Lower lobe of right lung (tissue), 2 donors: ENCODE data around the gene TMED3. TPM values are rescaled to one million over a fixed set of nuclear protein-coding genes. Genes with fewer than 3 reads are reported as not detected.
A peak's percentile ranks its signal among the peaks of the same experiment; 100 is the strongest.

Experiments
- ATAC-seq, 2 donors: fragments of 200-7000 bp; cut with Tn5 transposase; one replicate each; pipeline ENCODE4 v1.9.1; 2020 to 2022; ENCODE audit warnings: mild to moderate bottlenecking in 2 of 2, moderate library complexity in 2 of 2
- DNase-seq: peaks from one replicate; pipeline ENCODE4 v3.0.0-alpha.2; 2020
- H3K27ac ChIP-seq: fragments of 200-600 bp; one replicate; pipeline ENCODE4 v1.8.0; 2022
- H3K27me3 ChIP-seq: fragments of 200-600 bp; one replicate; pipeline ENCODE4 v1.8.0; 2022; ENCODE audit warnings: low read depth
- H3K36me3 ChIP-seq: fragments of 200-600 bp; one replicate; pipeline ENCODE4 v1.8.0; 2022; ENCODE audit warnings: mild to moderate bottlenecking
- H3K4me1 ChIP-seq: fragments of 200-600 bp; one replicate; pipeline ENCODE4 v1.8.0; 2022
- H3K4me3 ChIP-seq: fragments of 200-600 bp; one replicate; pipeline ENCODE4 v1.8.0; 2022; ENCODE audit warnings: mild to moderate bottlenecking
- H3K9me3 ChIP-seq: fragments of 200-600 bp; one replicate; pipeline ENCODE4 v1.8.0; 2022
- intact Hi-C: fragments of 100-400 bp; cut with DNase I; formaldehyde crosslinking; loops from one replicate; pipeline ENCODE4 v1.11.0; 2022
- total RNA-seq: library from RNA; stranded (reverse); fragmentation: NEBNext Ultra II Directional; extraction: Animal tissue kit (Norgen Biotek cat#: 25700); gene quantifications from one replicate; pipeline ENCODE4 v1.2.1, GENCODE V29; 2021
- TF ChIP-seq, protein P1 (sequence below): fragments of 200-600 bp; IDR thresholded peaks from one replicate; pipeline ENCODE4 v1.8.0; 2022; ENCODE audit warnings: antibody characterized with exemption, mild to moderate bottlenecking
- donor health status: DM: no; HTN: yes; CAD: no; lungs with severe emphysema.

TMED3 gene
- total RNA-seq, 1 donor from 2014 or later = 45.2 TPM

DNA sequence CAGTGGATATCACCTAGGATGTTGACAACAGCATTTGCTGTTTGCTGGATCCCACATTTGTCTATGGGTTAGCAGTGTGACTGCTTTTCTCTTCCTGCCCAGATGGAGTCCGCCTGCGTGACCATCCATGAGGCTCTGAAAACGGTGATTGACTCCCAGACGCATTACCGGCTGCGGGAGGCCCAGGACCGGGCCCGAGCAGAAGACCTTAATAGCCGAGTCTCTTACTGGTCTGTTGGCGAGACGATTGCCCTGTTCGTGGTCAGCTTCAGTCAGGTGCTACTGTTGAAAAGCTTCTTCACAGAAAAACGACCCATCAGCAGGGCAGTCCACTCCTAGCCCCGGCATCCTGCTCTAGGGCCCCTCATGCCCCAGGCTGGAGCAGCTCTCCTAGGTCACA, 11.0 kb downstream of the TMED3 start:
- no peak overlapping the region for H3K4me3 ChIP-seq
- H3K4me1 ChIP-seq = no peaks in the 10 kb centered on the region
- DNase-seq (no peak), ATAC-seq (no peak)
- peaks cover 61% of the 10 kb centered on the region for H3K36me3 ChIP-seq
- intact Hi-C loops = no loop called here
- H3K9me3 ChIP-seq = no peaks in the 10 kb centered on the region
- no peaks in the 10 kb centered on the region for H3K27me3 ChIP-seq
- TF ChIP-seq, protein P1, sequence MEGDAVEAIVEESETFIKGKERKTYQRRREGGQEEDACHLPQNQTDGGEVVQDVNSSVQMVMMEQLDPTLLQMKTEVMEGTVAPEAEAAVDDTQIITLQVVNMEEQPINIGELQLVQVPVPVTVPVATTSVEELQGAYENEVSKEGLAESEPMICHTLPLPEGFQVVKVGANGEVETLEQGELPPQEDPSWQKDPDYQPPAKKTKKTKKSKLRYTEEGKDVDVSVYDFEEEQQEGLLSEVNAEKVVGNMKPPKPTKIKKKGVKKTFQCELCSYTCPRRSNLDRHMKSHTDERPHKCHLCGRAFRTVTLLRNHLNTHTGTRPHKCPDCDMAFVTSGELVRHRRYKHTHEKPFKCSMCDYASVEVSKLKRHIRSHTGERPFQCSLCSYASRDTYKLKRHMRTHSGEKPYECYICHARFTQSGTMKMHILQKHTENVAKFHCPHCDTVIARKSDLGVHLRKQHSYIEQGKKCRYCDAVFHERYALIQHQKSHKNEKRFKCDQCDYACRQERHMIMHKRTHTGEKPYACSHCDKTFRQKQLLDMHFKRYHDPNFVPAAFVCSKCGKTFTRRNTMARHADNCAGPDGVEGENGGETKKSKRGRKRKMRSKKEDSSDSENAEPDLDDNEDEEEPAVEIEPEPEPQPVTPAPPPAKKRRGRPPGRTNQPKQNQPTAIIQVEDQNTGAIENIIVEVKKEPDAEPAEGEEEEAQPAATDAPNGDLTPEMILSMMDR = no peak
- no peak overlapping the region for H3K27ac ChIP-seq

- H3K4me1 ChIP-seq = no peaks in the 10 kb centered on the region
- H3K27me3 ChIP-seq = no peaks in the 10 kb centered on the region
- no peak overlapping the region for H3K27ac ChIP-seq
- no peak for ATAC-seq
- H3K4me3 ChIP-seq = no peak overlapping the region
- H3K36me3 ChIP-seq = peaks cover 56% of the 10 kb centered on the region
- TF ChIP-seq, protein P1 = no peak
- DNase-seq = no peak
- intact Hi-C loops = no loop called here
- H3K9me3 ChIP-seq = no peaks in the 10 kb centered on the region
Measured at GRCh38 chr15:79322306-79322705, 11.4 kb downstream of the TMED3 start.

GRCh38 chr15:79322945-79323344, 12.0 kb downstream of the TMED3 start:
- DNase-seq (no peak), ATAC-seq (no peak)
- no peak overlapping the region for H3K27ac ChIP-seq
- H3K9me3 ChIP-seq = no peaks in the 10 kb centered on the region
- no peaks in the 10 kb centered on the region for H3K4me1 ChIP-seq
- intact Hi-C loops = no loop called here
- H3K27me3 ChIP-seq = no peaks in the 10 kb centered on the region
- no peak overlapping the region for H3K4me3 ChIP-seq
- H3K36me3 ChIP-seq = peaks cover 50% of the 10 kb centered on the region
- TF ChIP-seq, protein P1 = no peak

DNA sequence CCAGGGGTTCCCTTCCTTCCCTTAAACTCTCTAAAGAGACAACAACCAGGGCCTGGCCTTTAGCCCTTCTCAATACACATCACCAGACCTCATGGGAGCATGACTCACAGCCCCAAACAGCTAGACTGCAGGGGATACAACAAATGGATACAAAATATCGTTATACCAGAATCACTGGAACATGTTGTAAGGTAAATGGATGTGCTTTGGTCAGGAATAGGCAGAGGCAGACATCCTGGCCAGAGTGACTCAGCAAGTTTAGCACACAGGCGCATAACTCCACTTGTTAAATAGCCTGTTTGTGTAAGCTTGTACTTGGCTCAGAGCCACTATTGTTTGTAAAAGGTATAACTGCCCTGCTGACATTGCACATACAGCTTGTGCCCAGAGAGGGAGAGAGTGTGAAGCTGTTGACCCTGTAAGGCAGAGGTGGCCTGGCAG, 18.3 kb downstream of the TMED3 start:
- Histone ChIP-seq H3K27me3 (no peaks in the 10 kb centered on the region), H3K27ac (no peak overlapping the region), H3K9me3 (no peaks in the 10 kb centered on the region), H3K36me3 (no peaks in the 10 kb centered on the region), H3K4me1 (no peaks in the 10 kb centered on the region), H3K4me3 (no peak overlapping the region)
- intact Hi-C loops = no loop called here
- ATAC-seq = no peak
- DNase-seq = no peak
- TF ChIP-seq, protein P1 = no peak

DNA sequence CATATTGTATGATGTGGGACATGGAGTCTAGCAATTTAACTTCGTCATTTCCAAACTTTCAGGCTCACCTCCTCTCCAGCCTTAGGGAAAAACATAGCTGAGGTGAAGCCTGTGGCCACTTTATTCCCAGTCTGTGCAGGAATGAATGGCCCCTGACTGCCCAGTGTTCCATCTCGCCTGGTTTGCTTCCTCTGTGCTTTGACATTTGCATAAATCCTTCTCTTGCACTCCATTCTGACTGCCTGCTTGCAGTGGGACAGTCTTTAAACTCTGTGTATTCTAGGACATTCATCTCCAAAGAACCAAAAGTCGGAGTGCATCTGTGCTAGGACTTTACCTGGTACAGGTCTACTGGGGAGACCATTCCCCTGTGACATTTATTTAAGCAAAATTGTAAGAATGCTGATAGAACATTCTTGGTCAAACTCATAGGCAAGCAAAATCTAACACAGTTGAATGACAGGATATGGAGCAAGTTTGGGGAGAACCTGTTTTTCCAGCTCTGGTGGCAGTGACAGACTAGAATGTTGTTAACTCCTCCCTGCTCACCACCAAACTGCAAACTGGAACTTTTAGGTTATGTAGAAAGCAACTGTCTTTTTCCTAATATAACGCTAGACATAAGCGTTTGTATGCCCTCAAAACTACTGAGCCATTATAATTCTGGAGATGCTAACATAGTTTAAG, 22.1 kb downstream of the TMED3 start:
- TF ChIP-seq, protein P1 = no peak
- no peaks in the 10 kb centered on the region for H3K9me3 ChIP-seq
- no peaks in the 10 kb centered on the region for H3K36me3 ChIP-seq
- intact Hi-C loops = no loop called here
- H3K27ac ChIP-seq = no peak overlapping the region
- H3K4me3 ChIP-seq = no peak overlapping the region
- no peaks in the 10 kb centered on the region for H3K4me1 ChIP-seq
- ATAC-seq (peak in 1 of 2 donors; percentile 21), DNase-seq (no peak)
- no peaks in the 10 kb centered on the region for H3K27me3 ChIP-seq
